Measurements from ENCODE around the gene UTF1. TPM values are rescaled to one million over a fixed set of nuclear protein-coding genes. Genes with fewer than 3 reads are reported as not detected.

UTF1 gene
- total and polyA plus RNA-seq, 2 experiments from 2014 or later, result not detected

DNA sequence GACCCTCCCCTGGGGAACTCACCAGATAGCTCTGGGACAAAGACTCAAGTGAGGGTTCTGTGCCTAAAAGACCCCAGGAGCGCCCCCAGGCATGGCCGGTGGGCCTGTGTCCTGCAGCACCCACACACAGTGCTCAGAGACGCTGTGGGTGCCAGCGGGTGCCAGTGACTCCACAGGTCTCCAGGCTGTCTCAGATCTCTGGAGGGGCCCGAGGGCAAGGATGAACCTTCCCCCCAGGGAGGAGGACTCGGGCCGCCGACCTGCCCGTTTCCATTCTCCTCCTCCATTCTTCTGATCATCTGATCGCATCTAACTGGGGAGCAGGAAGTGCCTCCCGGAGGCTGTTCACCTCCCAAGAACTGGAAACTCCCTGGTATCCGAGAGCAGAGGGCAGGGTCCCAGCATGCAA lies 45.7 kb downstream of the UTF1 start:
- Histone ChIP-seq H3F3A (ENCODE audit: insufficient read depth) (no peaks in the 10 kb centered on the region), H3K9ac (no peak overlapping the region), H3K4me3 (no peak overlapping the region), H3K79me2 (ENCODE audit: insufficient read depth) (no peaks in the 10 kb centered on the region), H3K36me3 (ENCODE audit: low read depth) (no peaks in the 10 kb centered on the region), H3K4me2 (ENCODE audit: unreplicated experiment) (no peak overlapping the region), H2AFZ (no peak overlapping the region), H4K20me1 (ENCODE audit: insufficient read depth) (no peaks in the 10 kb centered on the region), H3K27ac (no peak overlapping the region), H3K9me3 (ENCODE audit: low read depth) (no peaks in the 10 kb centered on the region), H3K9me2 (ENCODE audit: insufficient read depth) (no peaks in the 10 kb centered on the region), H3K4me1 (ENCODE audit: insufficient read depth) (no peaks in the 10 kb centered on the region), H3K27me3 (replicated peaks; ENCODE audit: insufficient read depth) (no peaks in the 10 kb centered on the region)
- peak; percentile 21 for DNase-seq
- WGBS, 2 experiments (ENCODE audit: low coverage in 1 of 2, low lambda C conversion rate in 2 of 2, missing lambda C conversion rate in 2 of 2), result 14 to 18% methylated on average over 12 of the region's 12 CpGs
- TF ChIP-seq EZH2 (IDR thresholded peaks at IDR 0.05; ENCODE audit: insufficient read depth, poor library complexity, severe bottlenecking) (no peak), EZH2phosphoT487 (IDR thresholded peaks at IDR 0.05; ENCODE audit: insufficient read depth, low read depth) (no peak)
- in situ Hi-C loops (cut with MboI), result no loop called here

DNA sequence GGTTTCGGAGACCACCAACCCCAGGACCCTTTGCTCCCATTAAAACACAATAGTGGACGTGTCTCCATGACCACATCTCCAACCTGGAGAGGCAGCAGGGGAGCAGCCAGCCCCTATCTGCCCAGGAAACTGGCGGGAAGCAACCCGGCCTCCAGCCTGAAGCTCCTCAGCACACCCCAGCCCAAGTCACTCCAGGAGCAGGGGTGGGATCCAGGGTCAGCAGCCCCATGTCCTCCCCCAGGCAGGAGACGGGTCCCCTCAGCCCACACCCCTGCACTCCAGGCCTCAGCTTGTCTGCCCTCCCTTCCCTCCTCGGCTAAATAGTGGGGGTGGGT lies 46.0 kb downstream of the UTF1 start:
- no peak overlapping the region for H3K27ac ChIP-seq
- no peak for DNase-seq
- no peak overlapping the region for H3K4me3 ChIP-seq
- H4K20me1 ChIP-seq (ENCODE audit: insufficient read depth), result no peaks in the 10 kb centered on the region
- H3K36me3 ChIP-seq (ENCODE audit: low read depth), result no peaks in the 10 kb centered on the region
- H3K79me2 ChIP-seq (ENCODE audit: insufficient read depth), result no peaks in the 10 kb centered on the region
- 27 to 38% methylated on average over 6 of the region's 6 CpGs for WGBS, 2 experiments (ENCODE audit: low coverage in 1 of 2, low lambda C conversion rate in 2 of 2, missing lambda C conversion rate in 2 of 2)
- no peaks in the 10 kb centered on the region for H3K27me3 ChIP-seq (replicated peaks; ENCODE audit: insufficient read depth)
- TF ChIP-seq EZH2 (IDR thresholded peaks at IDR 0.05; ENCODE audit: insufficient read depth, poor library complexity, severe bottlenecking) (no peak), EZH2phosphoT487 (IDR thresholded peaks at IDR 0.05; ENCODE audit: insufficient read depth, low read depth) (no peak)
- H3K9me3 ChIP-seq (ENCODE audit: low read depth), result no peaks in the 10 kb centered on the region
- H3K9me2 ChIP-seq (ENCODE audit: insufficient read depth), result no peaks in the 10 kb centered on the region
- H3K4me1 ChIP-seq (ENCODE audit: insufficient read depth), result no peaks in the 10 kb centered on the region
- no peaks in the 10 kb centered on the region for H3F3A ChIP-seq (ENCODE audit: insufficient read depth)
- H3K9ac ChIP-seq, result no peak overlapping the region
- in situ Hi-C loops (cut with MboI), result no loop called here
- no peak overlapping the region for H3K4me2 ChIP-seq (ENCODE audit: unreplicated experiment)
- H2AFZ ChIP-seq, result no peak overlapping the region

DNA sequence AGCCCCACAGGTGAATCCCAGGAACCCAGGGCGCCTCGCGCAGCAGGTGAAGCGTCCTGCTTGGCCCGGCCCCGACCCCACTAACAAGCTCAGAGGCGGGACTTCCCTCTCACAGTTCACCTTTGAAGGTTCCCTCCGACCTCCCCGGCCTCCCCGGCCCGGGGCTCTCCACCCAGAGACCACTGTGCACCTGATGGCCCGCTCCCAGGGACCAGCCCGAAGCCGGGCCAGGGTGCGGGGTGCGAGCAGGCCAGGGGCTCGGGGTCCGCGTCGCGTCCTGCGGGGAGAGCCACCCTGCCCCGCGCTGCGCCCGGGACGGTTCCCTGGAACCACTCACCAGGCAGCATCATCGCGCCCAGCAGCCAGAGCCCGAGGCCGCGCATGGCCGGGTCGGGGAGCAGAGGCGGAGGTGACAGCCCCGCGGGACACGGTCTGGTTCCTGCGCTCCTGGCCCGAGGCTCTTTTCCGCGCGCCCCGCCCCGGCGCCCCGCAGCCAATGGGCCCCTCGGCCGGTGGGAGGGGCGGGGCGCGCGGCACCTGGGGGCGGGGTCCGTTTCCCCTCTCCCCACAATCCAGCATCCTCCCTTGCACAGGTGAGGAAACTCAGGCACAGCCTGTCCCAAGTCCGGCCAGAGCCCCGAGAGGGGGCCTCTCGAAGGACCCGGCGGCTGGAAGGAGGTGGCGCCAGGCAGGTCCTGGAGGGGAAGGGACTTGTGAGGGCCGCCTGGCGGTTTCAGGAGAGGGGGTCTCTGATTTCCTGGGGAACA lies 46.6 kb downstream of the UTF1 start, which contains the start of gene ADAM8:
Gene ADAM8, minus strand, starts transcription at position 434 of the 767 bp plus-strand sequence. Its CDS starts 51 bp downstream, at position 383.
- Histone ChIP-seq H3K27me3 (replicated peaks; ENCODE audit: insufficient read depth) (no peaks in the 10 kb centered on the region), H3K27ac (no peak within 1 kb of the TSS), H4K20me1 (ENCODE audit: insufficient read depth) (no peaks in the 10 kb centered on the region), H3K79me2 (ENCODE audit: insufficient read depth) (no peaks in the 10 kb centered on the region), H3K9ac (no peak within 1 kb of the TSS), H3K4me1 (ENCODE audit: insufficient read depth) (no peaks in the 10 kb centered on the region), H3K9me2 (ENCODE audit: insufficient read depth) (no peaks in the 10 kb centered on the region), H3K4me3 (peak within 1 kb of the TSS; percentile 29; the same call in 1 of the 2 replicates), H3K36me3 (ENCODE audit: low read depth) (no peaks in the 10 kb centered on the region), H3K9me3 (ENCODE audit: low read depth) (no peaks in the 10 kb centered on the region), H3F3A (ENCODE audit: insufficient read depth) (no peaks in the 10 kb centered on the region), H2AFZ (no peak within 1 kb of the TSS), H3K4me2 (ENCODE audit: unreplicated experiment) (no peak within 1 kb of the TSS)
- in situ Hi-C loops (cut with MboI), result no loop called here
- peak; percentile 59 for DNase-seq
- TF ChIP-seq EZH2 (IDR thresholded peaks at IDR 0.05; ENCODE audit: insufficient read depth, poor library complexity, severe bottlenecking) (peak; percentile 43), EZH2phosphoT487 (IDR thresholded peaks at IDR 0.05; ENCODE audit: insufficient read depth, low read depth) (no peak)
- WGBS, 2 experiments (ENCODE audit: low coverage in 1 of 2, low lambda C conversion rate in 2 of 2, missing lambda C conversion rate in 2 of 2), result 12 to 15% methylated on average over 28 to 46 of the region's 63 CpGs

DNA sequence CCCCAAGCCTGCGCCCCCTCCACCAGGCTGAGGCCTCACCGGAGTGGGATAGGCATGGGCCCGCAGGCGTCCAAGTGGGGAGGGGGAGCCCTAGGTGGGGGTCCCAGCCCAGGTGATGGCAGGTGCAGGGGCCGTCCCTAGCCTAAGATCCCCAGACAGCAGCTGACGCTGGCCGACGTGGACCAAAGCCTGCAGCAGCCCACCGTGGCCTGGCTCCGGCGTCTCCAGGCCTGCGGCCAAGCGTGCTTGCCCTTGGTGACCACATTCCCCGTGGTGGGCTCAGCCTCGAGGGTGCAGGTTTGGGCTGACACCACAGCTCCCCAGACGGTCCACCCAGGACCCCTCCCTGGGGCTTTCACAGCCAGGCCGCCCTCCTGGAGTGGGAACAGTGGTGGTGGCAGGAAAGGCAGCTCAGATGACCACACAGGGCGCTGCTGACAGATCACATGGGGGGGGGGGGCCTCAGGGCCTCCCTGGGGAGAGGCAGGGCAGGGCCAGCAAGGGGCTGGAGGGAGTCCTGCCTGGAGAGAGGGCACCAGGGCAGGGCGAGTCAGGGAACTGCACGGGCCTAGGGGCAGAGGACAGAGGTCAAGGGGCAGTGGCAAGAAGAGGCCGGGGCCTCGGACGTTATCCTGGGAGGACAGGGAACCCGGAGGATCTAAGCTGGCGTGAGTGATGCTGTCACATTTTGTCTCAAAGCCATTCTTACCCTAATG lies 47.4 kb downstream of the UTF1 start:
- DNase-seq, result no peak
- WGBS, 2 experiments (ENCODE audit: low coverage in 1 of 2, low lambda C conversion rate in 2 of 2, missing lambda C conversion rate in 2 of 2), result 73 to 74% methylated on average over 19 to 21 of the region's 25 CpGs
- Histone ChIP-seq H3K79me2 (ENCODE audit: insufficient read depth) (no peaks in the 10 kb centered on the region), H4K20me1 (ENCODE audit: insufficient read depth) (no peaks in the 10 kb centered on the region), H3K4me1 (ENCODE audit: insufficient read depth) (no peaks in the 10 kb centered on the region), H3K9me2 (ENCODE audit: insufficient read depth) (no peaks in the 10 kb centered on the region), H3K4me2 (ENCODE audit: unreplicated experiment) (no peak overlapping the region), H3K36me3 (ENCODE audit: low read depth) (no peaks in the 10 kb centered on the region), H3K9ac (no peak overlapping the region), H3K9me3 (ENCODE audit: low read depth) (no peaks in the 10 kb centered on the region), H3K27me3 (replicated peaks; ENCODE audit: insufficient read depth) (no peaks in the 10 kb centered on the region), H2AFZ (no peak overlapping the region), H3F3A (ENCODE audit: insufficient read depth) (no peaks in the 10 kb centered on the region), H3K4me3 (no peak overlapping the region), H3K27ac (no peak overlapping the region)
- TF ChIP-seq EZH2 (IDR thresholded peaks at IDR 0.05; ENCODE audit: insufficient read depth, poor library complexity, severe bottlenecking), result no peak
- no peak for TF ChIP-seq EZH2phosphoT487 (IDR thresholded peaks at IDR 0.05; ENCODE audit: insufficient read depth, low read depth)
- in situ Hi-C loops (cut with MboI), result no loop called here

Measured in GM23248 (cell line).